ENCODE results near the gene SH3PXD2B.

The SH3PXD2B gene

DNA sequence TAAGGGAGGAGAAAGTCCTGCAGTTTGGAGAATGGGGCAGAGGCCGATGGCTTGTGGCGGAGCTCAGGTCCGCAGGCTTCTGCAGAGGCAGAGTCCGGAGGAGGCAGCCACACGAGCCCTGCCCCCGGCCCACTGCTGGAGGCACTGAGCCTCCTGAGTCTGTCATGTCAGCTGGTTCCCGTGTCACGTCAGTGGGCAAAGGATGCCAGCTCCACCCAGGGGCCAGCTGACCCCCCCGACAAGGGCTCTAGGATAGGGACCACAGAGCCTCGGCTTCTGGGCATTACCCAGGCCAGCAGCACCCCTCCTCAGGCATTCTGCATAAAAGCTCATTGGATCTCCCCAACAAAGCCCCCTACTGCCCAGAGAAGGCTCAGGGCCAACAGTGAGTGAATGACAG is 8.5 kb downstream of the SH3PXD2B start:
- Histone ChIP-seq H3K27me3 (ENCODE audit: control insufficient read depth, low read length) (peaks cover 7% of the 10 kb centered on the region; the same call in 1 of the 2 replicates), H3K79me2 (ENCODE audit: control insufficient read depth, low read length) (no peaks in the 10 kb centered on the region), H3K4me2 (ENCODE audit: low read length) (no peak overlapping the region), H3K4me3 (ENCODE audit: low read length) (no peak overlapping the region), H3K27ac (ENCODE audit: low read depth, low read length) (no peak overlapping the region), H3K36me3 (ENCODE audit: control insufficient read depth, low read length) (no peaks in the 10 kb centered on the region), H3K4me1 (ENCODE audit: control insufficient read depth, low read length) (no peaks in the 10 kb centered on the region), H4K20me1 (ENCODE audit: control insufficient read depth, insufficient read depth, low read depth, low read length) (no peaks in the 10 kb centered on the region), H3K9me3 (ENCODE audit: control insufficient read depth, insufficient read depth, low read length) (no peaks in the 10 kb centered on the region), H3F3A (ENCODE audit: control insufficient read depth, insufficient read depth) (no peaks in the 10 kb centered on the region), H3K9me2 (replicated peaks; ENCODE audit: control insufficient read depth, low read length) (no peaks in the 10 kb centered on the region)
- TF ChIP-seq CTCF (IDR thresholded peaks at IDR 0.05; ENCODE audit: low read depth, low read length, poor library complexity, severe bottlenecking): no peak
- TF ChIP-seq EZH2phosphoT487 (IDR thresholded peaks at IDR 0.05; ENCODE audit: borderline replicate concordance, low read length): no peak

DNA sequence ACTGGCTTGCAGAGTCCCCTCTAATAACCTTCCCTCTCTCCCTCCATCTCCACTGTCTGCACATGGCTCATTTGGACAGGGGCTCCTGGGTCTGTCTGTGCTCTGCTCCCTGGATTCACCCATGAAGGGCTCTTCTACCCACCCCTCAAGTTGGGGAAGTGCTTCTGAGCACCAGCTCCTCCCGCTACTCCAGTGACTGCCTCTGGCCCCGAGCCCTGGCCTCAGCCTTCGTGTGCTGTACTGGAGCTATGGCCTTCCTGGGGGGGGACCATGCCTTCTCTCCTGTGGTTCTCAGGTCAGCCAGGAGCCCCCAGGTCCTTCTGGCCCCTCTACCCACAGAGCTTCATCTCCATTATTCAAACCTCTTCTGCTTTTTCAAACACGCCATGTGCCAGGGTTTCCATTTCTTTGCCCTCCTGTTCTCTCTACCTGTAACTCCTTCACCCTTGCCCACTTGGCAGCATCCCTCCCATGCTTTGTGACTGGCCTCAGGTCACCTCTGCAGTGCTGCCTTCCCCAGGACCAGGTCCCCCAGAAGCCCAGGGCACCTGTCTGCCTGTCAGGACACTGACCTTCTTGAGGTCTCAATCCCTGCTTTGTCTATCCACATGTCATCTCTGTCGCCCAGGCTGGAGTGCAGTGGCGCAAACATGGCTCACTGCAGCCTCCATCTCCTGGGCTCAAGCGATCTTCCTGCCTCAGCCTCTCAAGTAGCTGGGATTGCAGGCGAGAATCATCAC is 9.5 kb downstream of the SH3PXD2B start:
- TF ChIP-seq CTCF (IDR thresholded peaks at IDR 0.05; ENCODE audit: low read depth, low read length, poor library complexity, severe bottlenecking): no peak
- TF ChIP-seq EZH2phosphoT487 (IDR thresholded peaks at IDR 0.05; ENCODE audit: borderline replicate concordance, low read length): no peak
- Histone ChIP-seq H3K4me3 (ENCODE audit: low read length) (no peak overlapping the region), H3K27me3 (ENCODE audit: control insufficient read depth, low read length) (peaks cover 7% of the 10 kb centered on the region; the same call in 1 of the 2 replicates), H3K36me3 (ENCODE audit: control insufficient read depth, low read length) (no peaks in the 10 kb centered on the region), H4K20me1 (ENCODE audit: control insufficient read depth, insufficient read depth, low read depth, low read length) (no peaks in the 10 kb centered on the region), H3K4me2 (ENCODE audit: low read length) (no peak overlapping the region), H3F3A (ENCODE audit: control insufficient read depth, insufficient read depth) (no peaks in the 10 kb centered on the region), H3K27ac (ENCODE audit: low read depth, low read length) (no peak overlapping the region), H3K4me1 (ENCODE audit: control insufficient read depth, low read length) (no peaks in the 10 kb centered on the region), H3K9me2 (replicated peaks; ENCODE audit: control insufficient read depth, low read length) (no peaks in the 10 kb centered on the region), H3K79me2 (ENCODE audit: control insufficient read depth, low read length) (no peaks in the 10 kb centered on the region), H3K9me3 (ENCODE audit: control insufficient read depth, insufficient read depth, low read length) (no peaks in the 10 kb centered on the region)

GRCh38 chr5:172444110-172444510 is 10.2 kb downstream of the SH3PXD2B start:
- Histone ChIP-seq H3K27ac (ENCODE audit: low read depth, low read length) (no peak overlapping the region), H3K27me3 (ENCODE audit: control insufficient read depth, low read length) (peaks cover 7% of the 10 kb centered on the region; the same call in 1 of the 2 replicates), H3K9me3 (ENCODE audit: control insufficient read depth, insufficient read depth, low read length) (no peaks in the 10 kb centered on the region), H3F3A (ENCODE audit: control insufficient read depth, insufficient read depth) (no peaks in the 10 kb centered on the region), H4K20me1 (ENCODE audit: control insufficient read depth, insufficient read depth, low read depth, low read length) (no peaks in the 10 kb centered on the region), H3K4me3 (ENCODE audit: low read length) (no peak overlapping the region), H3K4me2 (ENCODE audit: low read length) (no peak overlapping the region), H3K36me3 (ENCODE audit: control insufficient read depth, low read length) (no peaks in the 10 kb centered on the region), H3K4me1 (ENCODE audit: control insufficient read depth, low read length) (no peaks in the 10 kb centered on the region), H3K79me2 (ENCODE audit: control insufficient read depth, low read length) (no peaks in the 10 kb centered on the region), H3K9me2 (replicated peaks; ENCODE audit: control insufficient read depth, low read length) (no peaks in the 10 kb centered on the region)
- no peak for TF ChIP-seq EZH2phosphoT487 (IDR thresholded peaks at IDR 0.05; ENCODE audit: borderline replicate concordance, low read length)

- Histone ChIP-seq H3K9me3 (ENCODE audit: control insufficient read depth, insufficient read depth, low read length) (no peaks in the 10 kb centered on the region), H3K79me2 (ENCODE audit: control insufficient read depth, low read length) (no peaks in the 10 kb centered on the region), H3K36me3 (ENCODE audit: control insufficient read depth, low read length) (no peaks in the 10 kb centered on the region), H3K27ac (ENCODE audit: low read depth, low read length) (no peak overlapping the region), H3K4me2 (ENCODE audit: low read length) (no peak overlapping the region), H4K20me1 (ENCODE audit: control insufficient read depth, insufficient read depth, low read depth, low read length) (no peaks in the 10 kb centered on the region), H3K4me3 (ENCODE audit: low read length) (no peak overlapping the region), H3F3A (ENCODE audit: control insufficient read depth, insufficient read depth) (no peaks in the 10 kb centered on the region), H3K27me3 (ENCODE audit: control insufficient read depth, low read length) (peaks cover 7% of the 10 kb centered on the region; the same call in 1 of the 2 replicates), H3K4me1 (ENCODE audit: control insufficient read depth, low read length) (no peaks in the 10 kb centered on the region), H3K9me2 (replicated peaks; ENCODE audit: control insufficient read depth, low read length) (no peaks in the 10 kb centered on the region)
- TF ChIP-seq CTCF (IDR thresholded peaks at IDR 0.05; ENCODE audit: low read depth, low read length, poor library complexity, severe bottlenecking) (no peak), EZH2phosphoT487 (IDR thresholded peaks at IDR 0.05; ENCODE audit: borderline replicate concordance, low read length) (no peak)
Measured at GRCh38 chr5:172443441-172444109, 10.8 kb downstream of the SH3PXD2B start.
